Astrocyte (in vitro differentiated cells and primary cell): ENCODE measurements around the gene FBLIM1. TPM values are rescaled to one million over a fixed set of nuclear protein-coding genes. Genes with fewer than 3 reads are reported as not detected.

Source experiments
- DNase-seq: peaks from one replicate; pipeline ENCODE4 v3.0.0-alpha.2; 2010; ENCODE audit warnings: low read depth
- FAIRE-seq: peaks from 2 replicates; lab custom pipeline; 2011; peaks lifted over from hg19 to GRCh38; lab: Jason Lieb, UNC
- H2AFZ ChIP-seq: 2 replicates; pipeline ENCODE4 v1.6.0; 2012; ENCODE audit warnings: low read depth, low read length, inconsistent platforms
- H3K27ac ChIP-seq: 2 replicates; pipeline ENCODE4 v1.5.1; 2011; ENCODE audit warnings: low read depth, low read length, inconsistent platforms
- H3K27me3 ChIP-seq: 2 replicates; pipeline ENCODE4 v1.6.0; 2011; ENCODE audit warnings: low read length, inconsistent platforms; ENCODE audit not compliant: insufficient read depth
- H3K36me3 ChIP-seq: 2 replicates; pipeline ENCODE4 v1.5.1; 2011; ENCODE audit warnings: low read length, inconsistent platforms; ENCODE audit not compliant: insufficient read depth
- H3K4me1 ChIP-seq: 2 replicates; pipeline ENCODE4 v1.5.1; 2011; ENCODE audit warnings: low read length, inconsistent platforms; ENCODE audit not compliant: insufficient read depth
- H3K4me2 ChIP-seq: 2 replicates; pipeline ENCODE4 v1.6.0; 2012; ENCODE audit warnings: low read length, inconsistent platforms
- H3K4me3 ChIP-seq: 2 replicates; pipeline ENCODE4 v1.5.1; 2011; ENCODE audit warnings: low read depth, mild to moderate bottlenecking, low read length, inconsistent platforms; ENCODE audit not compliant: insufficient read depth
- H3K79me2 ChIP-seq: 2 replicates; pipeline ENCODE4 v1.6.0; 2012; ENCODE audit warnings: mild to moderate bottlenecking, low read length, inconsistent platforms; ENCODE audit not compliant: insufficient read depth
- H3K9ac ChIP-seq: 2 replicates; pipeline ENCODE4 v1.6.0; 2012; ENCODE audit warnings: mild to moderate bottlenecking, low read length, inconsistent platforms
- H3K9me3 ChIP-seq: 2 replicates; pipeline ENCODE4 v1.5.1; 2012; ENCODE audit warnings: low read depth, mild to moderate bottlenecking, low read length, inconsistent platforms; ENCODE audit not compliant: insufficient read depth
- H4K20me1 ChIP-seq: 2 replicates; pipeline ENCODE4 v1.6.0; 2012; ENCODE audit warnings: low read length, inconsistent platforms; ENCODE audit not compliant: insufficient read depth
- H3K27ac Mint-ChIP-seq: one replicate; pipeline ENCODE4 v1.8.0; 2021; ENCODE audit warnings: mild to moderate bottlenecking, mixed read lengths; ENCODE audit not compliant: unreplicated experiment
- H3K27me3 Mint-ChIP-seq: one replicate; pipeline ENCODE4 v1.8.0; 2021; ENCODE audit warnings: low read depth, mixed read lengths; ENCODE audit not compliant: unreplicated experiment
- H3K36me3 Mint-ChIP-seq: one replicate; pipeline ENCODE4 v1.8.0; 2021; ENCODE audit warnings: low read depth, mixed read lengths; ENCODE audit not compliant: unreplicated experiment
- H3K4me1 Mint-ChIP-seq: one replicate; pipeline ENCODE4 v1.8.0; 2021; ENCODE audit warnings: low read depth, mixed read lengths; ENCODE audit not compliant: unreplicated experiment
- H3K4me3 Mint-ChIP-seq: one replicate; pipeline ENCODE4 v1.8.0; 2021; ENCODE audit warnings: mild to moderate bottlenecking, moderate library complexity, mixed read lengths; ENCODE audit not compliant: unreplicated experiment
- H3K9me3 Mint-ChIP-seq: one replicate; pipeline ENCODE4 v1.8.0; 2021; ENCODE audit warnings: mild to moderate bottlenecking, mixed read lengths; ENCODE audit not compliant: unreplicated experiment
- CTCF ChIP-seq: IDR thresholded peaks from 2 replicates; pipeline ENCODE4 v1.5.1; 2011; ENCODE audit warnings: low read depth, mild to moderate bottlenecking, inconsistent platforms, low read length, moderate library complexity; ENCODE audit not compliant: insufficient read depth
- EZH2 ChIP-seq: IDR thresholded peaks from 2 replicates; pipeline ENCODE4 v1.6.1; 2012; ENCODE audit warnings: mild to moderate bottlenecking, low read length, inconsistent platforms; ENCODE audit not compliant: insufficient read depth
- total RNA-seq: library from RNA; stranded (reverse); gene quantifications from 2 replicates; pipeline ENCODE4 v1.2.1, GENCODE V29; 2021

Gene FBLIM1
- total RNA-seq, 1 donor from 2014 or later: 179 TPM

- Histone ChIP-seq H3K27ac (no peak overlapping the region), H3K9ac (no peak overlapping the region)
- FAIRE-seq: no peak
Measured at GRCh38 chr1:15802234-15802965, 43.8 kb downstream of the FBLIM1 start.

GRCh38 chr1:15803380-15803779 lies 44.8 kb downstream of the FBLIM1 start:
- no peak for FAIRE-seq
- Histone ChIP-seq H3K9me3 (no peaks in the 10 kb centered on the region), H3K4me1 (peaks cover 41% of the 10 kb centered on the region), H4K20me1 (no peaks in the 10 kb centered on the region), H3K36me3 (no peaks in the 10 kb centered on the region), H3K79me2 (no peaks in the 10 kb centered on the region), H3K27me3 (no peaks in the 10 kb centered on the region), H3K4me3 (no peak overlapping the region), H3K27ac (no peak overlapping the region), H2AFZ (no peak overlapping the region), H3K9ac (no peak overlapping the region), H3K4me2 (no peak overlapping the region)
- peaks cover 2% of the 10 kb centered on the region for H3K27me3 Mint-ChIP-seq
- TF ChIP-seq CTCF: peak; percentile 40
- TF ChIP-seq EZH2: no peak
- H3K9me3 Mint-ChIP-seq: no peaks in the 10 kb centered on the region
- no peak for DNase-seq
- no peak overlapping the region for H3K4me3 Mint-ChIP-seq
- H3K4me1 Mint-ChIP-seq: peaks cover 39% of the 10 kb centered on the region
- H3K36me3 Mint-ChIP-seq: no peaks in the 10 kb centered on the region
- no peak overlapping the region for H3K27ac Mint-ChIP-seq

More at GRCh38 chr1:15802234-15802965, 43.8 kb downstream of the FBLIM1 start:
- Mint-ChIP-seq H3K4me1 (peaks cover 42% of the 10 kb centered on the region), H3K27me3 (no peaks in the 10 kb centered on the region), H3K9me3 (no peaks in the 10 kb centered on the region), H3K27ac (no peak overlapping the region), H3K4me3 (peak overlapping the region; percentile 54), H3K36me3 (no peaks in the 10 kb centered on the region)
- TF ChIP-seq EZH2: no peak
- no peak for TF ChIP-seq CTCF
- no peak overlapping the region for H3K4me3 ChIP-seq
- no peaks in the 10 kb centered on the region for H3K79me2 ChIP-seq
- peak overlapping the region; percentile 7 for H3K4me2 ChIP-seq
- no peaks in the 10 kb centered on the region for H3K27me3 ChIP-seq
- H2AFZ ChIP-seq: no peak overlapping the region
- H3K9me3 ChIP-seq: no peaks in the 10 kb centered on the region
- DNase-seq: peak; percentile 36
- no peaks in the 10 kb centered on the region for H4K20me1 ChIP-seq
- no peaks in the 10 kb centered on the region for H3K36me3 ChIP-seq
- H3K4me1 ChIP-seq: peaks cover 45% of the 10 kb centered on the region

- Mint-ChIP-seq H3K4me3 (no peak overlapping the region), H3K27ac (no peak overlapping the region), H3K36me3 (no peaks in the 10 kb centered on the region), H3K4me1 (peaks cover 39% of the 10 kb centered on the region), H3K27me3 (peaks cover 2% of the 10 kb centered on the region), H3K9me3 (no peaks in the 10 kb centered on the region)
- H3K36me3 ChIP-seq: no peaks in the 10 kb centered on the region
- no peak overlapping the region for H2AFZ ChIP-seq
- no peak overlapping the region for H3K4me2 ChIP-seq
- peaks cover 38% of the 10 kb centered on the region for H3K4me1 ChIP-seq
- DNase-seq (no peak), FAIRE-seq (no peak)
- no peak for TF ChIP-seq CTCF
- TF ChIP-seq EZH2: no peak
- no peaks in the 10 kb centered on the region for H3K9me3 ChIP-seq
- no peaks in the 10 kb centered on the region for H3K79me2 ChIP-seq
- no peak overlapping the region for H3K27ac ChIP-seq
- no peaks in the 10 kb centered on the region for H3K27me3 ChIP-seq
- H4K20me1 ChIP-seq: no peaks in the 10 kb centered on the region
- H3K9ac ChIP-seq: no peak overlapping the region
- H3K4me3 ChIP-seq: no peak overlapping the region
Measured at GRCh38 chr1:15804060-15804459, 45.5 kb downstream of the FBLIM1 start.
